WTC11 (cell line): ENCODE measurements around the gene GNG8.

Source experiments
- AFF4 ChIP-seq: sonication (generic); formaldehyde crosslinking; IDR thresholded peaks from 2 replicates; pipeline ENCODE4 v1.8.1; 2023; ENCODE audit warnings: mild to moderate bottlenecking, missing genetic modification reagents, borderline replicate concordance
- CTCF ChIP-seq: fragments of 200-600 bp; IDR thresholded peaks from 2 replicates; pipeline ENCODE4 v1.8.0; 2022; ENCODE audit warnings: antibody characterized with exemption
- E2F5 ChIP-seq: sonication (generic); formaldehyde crosslinking; IDR thresholded peaks from 2 replicates; pipeline ENCODE4 v1.8.1; 2022; ENCODE audit warnings: mild to moderate bottlenecking, moderate library complexity, missing genetic modification reagents
- ESRRA ChIP-seq: sonication (generic); formaldehyde crosslinking; IDR thresholded peaks from 2 replicates; pipeline ENCODE4 v1.8.1; 2022; ENCODE audit warnings: mild to moderate bottlenecking, missing genetic modification reagents, borderline replicate concordance
- JAZF1 ChIP-seq: fragments of 250-450 bp; sonication (Bioruptor Pico); IDR thresholded peaks from 2 replicates; pipeline ENCODE4 v1.9.0; 2021; ENCODE audit warnings: moderate library complexity, mild to moderate bottlenecking, inconsistent platforms
- RELA ChIP-seq: sonication (generic); formaldehyde crosslinking; IDR thresholded peaks from 2 replicates; pipeline ENCODE4 v1.8.1; 2022; ENCODE audit warnings: missing genetic modification reagents, mild to moderate bottlenecking, borderline replicate concordance
- SP1 ChIP-seq: sonication (generic); formaldehyde crosslinking; conservative IDR thresholded peaks from 2 replicates; pipeline ENCODE4 v1.8.1; 2022; ENCODE audit warnings: missing genetic modification reagents
- TEAD1 ChIP-seq: sonication (generic); formaldehyde crosslinking; IDR thresholded peaks from 2 replicates; pipeline ENCODE4 v1.8.0; 2022; ENCODE audit warnings: mild to moderate bottlenecking, missing genetic modification reagents
- TEAD4 ChIP-seq: sonication (generic); formaldehyde crosslinking; IDR thresholded peaks from 2 replicates; pipeline ENCODE4 v1.8.0; 2022; ENCODE audit warnings: mild to moderate bottlenecking, missing genetic modification reagents
- ZBTB43 ChIP-seq: sonication (generic); formaldehyde crosslinking; IDR thresholded peaks from 2 replicates; pipeline ENCODE4 v1.8.1; 2023; ENCODE audit warnings: mild to moderate bottlenecking, missing genetic modification reagents
- ZNF138 ChIP-seq: sonication (generic); formaldehyde crosslinking; conservative IDR thresholded peaks from 2 replicates; pipeline ENCODE4 v1.8.1; 2022; ENCODE audit warnings: mild to moderate bottlenecking, moderate library complexity, missing genetic modification reagents
- ZNF396 ChIP-seq: fragments of 250-450 bp; sonication (Bioruptor Pico); IDR thresholded peaks from 2 replicates; pipeline ENCODE4 v1.8.0; 2021; ENCODE audit warnings: mild to moderate bottlenecking, moderate library complexity, borderline replicate concordance

- no peak for TF ChIP-seq TEAD1 (CRISPR knock-in tag)
- TF ChIP-seq E2F5 (CRISPR knock-in tag): no peak
- TF ChIP-seq CTCF: no peak
- TF ChIP-seq ZNF396 (CRISPR knock-in tag): no peak
- TF ChIP-seq ESRRA: no peak
- no peak for TF ChIP-seq TEAD4 (CRISPR knock-in tag)
- TF ChIP-seq ZBTB43 (CRISPR knock-in tag): no peak
- no peak for TF ChIP-seq JAZF1 (CRISPR knock-in tag)
- TF ChIP-seq AFF4 (CRISPR knock-in tag): no peak
- no peak for TF ChIP-seq SP1 (CRISPR knock-in tag)
- no peak for TF ChIP-seq ZNF138 (CRISPR knock-in tag)
- TF ChIP-seq RELA (CRISPR knock-in tag): no peak
Measured at GRCh38 chr19:46587861-46588260, 48.1 kb downstream of the GNG8 start.
